ENCODE data around the gene USP3. TPM values are rescaled to one million over a fixed set of nuclear protein-coding genes. Genes with fewer than 3 reads are reported as not detected.

The USP3 gene
- total and polyA plus RNA-seq, 2 of the 13 experiments (the other 11 are each of a cell fraction or from before 2014, with no cell fraction given), result 14.3 to 61.2 TPM

- no peak for TF ChIP-seq POGZ (CRISPR knock-in tag; IDR thresholded peaks at IDR 0.05)
- no peak for TF ChIP-seq MTA1 (CRISPR knock-in tag; IDR thresholded peaks at IDR 0.05; ENCODE audit: borderline replicate concordance)
- TF ChIP-seq ZZZ3 (CRISPR knock-in tag; IDR thresholded peaks at IDR 0.05; ENCODE audit: borderline replicate concordance), result no peak
- no peak for TF ChIP-seq MAFK (conservative IDR thresholded peaks at IDR 0.05 in 1 of 2, IDR thresholded peaks at IDR 0.05 in 1 of 2; ENCODE audit: low read length in 2 of 2)
- no peak for TF ChIP-seq ZNF503 (CRISPR knock-in tag; IDR thresholded peaks at IDR 0.05)
- no peak for TF ChIP-seq SNAPC2 (CRISPR knock-in tag; IDR thresholded peaks at IDR 0.05)
- no peak for TF ChIP-seq RCOR2 (CRISPR knock-in tag; IDR thresholded peaks at IDR 0.05)
- TF ChIP-seq PLSCR1 (CRISPR knock-in tag; IDR thresholded peaks at IDR 0.05; ENCODE audit: borderline replicate concordance), result no peak
- TF ChIP-seq MED1 (CRISPR knock-in tag; IDR thresholded peaks at IDR 0.05), result peak; percentile 64; the same call in 1 of the 2 replicates
- no peak for TF ChIP-seq HNF1A (IDR thresholded peaks at IDR 0.05; ENCODE audit: low read depth)
- peak; percentile 52; the same call in 1 of the 2 replicates for TF ChIP-seq HNF1A (CRISPR knock-in tag; IDR thresholded peaks at IDR 0.05; ENCODE audit: borderline replicate concordance)
- TF ChIP-seq KLF15 (CRISPR knock-in tag; IDR thresholded peaks at IDR 0.05; ENCODE audit: borderline replicate concordance), result no peak
- no peak for TF ChIP-seq ZNF281 (CRISPR knock-in tag; IDR thresholded peaks at IDR 0.05; ENCODE audit: borderline replicate concordance)
- no peak for TF ChIP-seq PAX8 (CRISPR knock-in tag; IDR thresholded peaks at IDR 0.05; ENCODE audit: borderline replicate concordance)
- TF ChIP-seq ZNF792 (CRISPR knock-in tag; IDR thresholded peaks at IDR 0.05), result no peak
- TF ChIP-seq KMT2B (CRISPR knock-in tag; IDR thresholded peaks at IDR 0.05), result no peak
- TF ChIP-seq ZNF777 (CRISPR knock-in tag; IDR thresholded peaks at IDR 0.05), result no peak
- no peak; the same call in 1 of the 2 replicates for TF ChIP-seq ZNF589 (CRISPR knock-in tag; conservative IDR thresholded peaks at IDR 0.05)
- no peak for TF ChIP-seq ZNF569 (CRISPR knock-in tag; IDR thresholded peaks at IDR 0.05; ENCODE audit: borderline replicate concordance)
- TF ChIP-seq ZNF772 (CRISPR knock-in tag; IDR thresholded peaks at IDR 0.05), result peak; percentile 7; the same call in 1 of the 2 replicates
Measured at GRCh38 chr15:63600616-63601025, 96.2 kb downstream of the USP3 start (continued).

All from HepG2 (cell line).